C4-2B (cell line): ENCODE measurements around the gene CTAGE6.
"Not testable (repeated sequence)": the region's sequence is repeated elsewhere in the genome, so short reads cannot be mapped to it uniquely, and the experiment has no call there.

ENCODE experiments used
- CTCF ChIP-seq: fragments of 450-650 bp; conservative IDR thresholded peaks from 2 replicates; pipeline ENCODE4 v1.5.1; 2017; ENCODE audit warnings: mild to moderate bottlenecking
- ZFX ChIP-seq: fragments of 450-650 bp; IDR thresholded peaks from 2 replicates; pipeline ENCODE4 v1.6.1; 2017

- TF ChIP-seq CTCF, ZFX: not testable (repeated sequence)
Measured at GRCh38 chr7:143726143-143726542, 31.4 kb downstream of the CTAGE6 start.
